Fibroblast of gingiva (primary cell): ENCODE data around the gene ABHD2.
A peak's percentile ranks its signal among the peaks of the same experiment; 100 is the strongest.

ENCODE experiments used
- DNase-seq: peaks from one replicate; pipeline ENCODE4 v3.0.0-alpha.2; 2011; ENCODE audit warnings: low read depth

Gene ABHD2

DNA sequence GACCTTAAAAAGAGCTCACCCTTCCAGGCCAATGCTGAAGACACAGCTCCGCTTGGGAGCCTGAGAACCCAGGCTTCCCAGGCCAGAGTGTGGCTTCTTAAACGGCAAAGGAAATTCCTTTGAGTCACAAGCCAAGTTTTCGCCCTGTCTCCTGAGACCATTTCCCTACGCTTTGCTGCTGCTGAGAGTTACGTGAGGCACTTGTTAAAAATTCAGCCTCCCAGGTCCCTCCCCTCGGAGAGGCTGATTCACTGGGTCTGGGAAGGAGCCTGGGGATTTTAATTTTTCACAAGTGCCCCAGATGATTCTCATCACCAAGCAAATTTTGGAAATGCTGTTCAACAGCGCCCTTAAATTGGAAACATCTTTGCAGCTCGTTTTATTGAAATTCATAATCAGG lies 107.6 kb downstream of the ABHD2 start:
- no peak for DNase-seq

- no peak for DNase-seq
Measured at GRCh38 chr15:89196241-89196640, 108.0 kb downstream of the ABHD2 start.

GRCh38 chr15:89196994-89197393 lies 108.7 kb downstream of the ABHD2 start:
- no peak for DNase-seq

DNA sequence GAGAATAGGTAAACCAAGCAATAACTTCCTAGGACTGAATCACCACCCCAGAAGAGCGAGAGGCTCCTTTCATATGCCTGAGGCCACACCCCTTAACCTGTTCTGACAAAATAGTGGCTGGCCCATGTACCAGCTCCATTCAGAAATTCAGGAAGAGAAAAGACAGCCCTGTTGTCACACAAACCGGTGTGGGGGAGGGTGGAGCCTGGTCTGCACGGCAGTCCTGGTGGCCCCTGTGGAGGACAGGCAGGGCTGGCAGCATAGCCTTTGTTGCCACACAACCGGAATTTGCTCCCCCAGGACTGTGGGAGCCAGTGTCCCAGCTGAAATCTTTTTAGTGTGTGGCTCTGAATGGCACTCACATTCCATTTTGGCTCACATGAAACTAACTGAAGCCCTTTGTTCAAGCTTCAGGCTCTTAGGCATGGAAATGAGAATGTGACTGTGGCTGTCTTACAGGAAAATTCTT lies 109.3 kb downstream of the ABHD2 start:
- DNase-seq = no peak

- no peak for DNase-seq
Measured at GRCh38 chr15:89198196-89198595, 109.9 kb downstream of the ABHD2 start.

DNA sequence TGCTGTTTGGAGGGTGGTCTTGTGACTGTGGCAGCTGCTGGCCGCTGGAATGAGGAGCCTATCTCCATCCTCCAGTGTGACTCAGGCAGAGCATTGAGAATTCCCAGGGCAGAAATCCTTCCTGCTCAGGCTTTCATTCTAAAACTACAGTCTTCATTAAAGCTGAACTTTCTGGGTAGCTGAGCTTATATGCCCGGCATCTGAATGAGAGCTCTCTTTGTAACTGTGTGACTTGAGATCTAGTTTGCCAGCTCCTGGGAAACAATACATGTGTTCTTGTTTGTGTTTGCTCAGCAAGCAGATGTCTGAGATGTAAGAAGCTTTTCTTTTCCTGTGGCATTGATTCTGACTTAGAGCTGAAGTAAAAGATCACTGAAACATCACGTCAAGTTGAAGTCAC lies 110.7 kb downstream of the ABHD2 start:
- DNase-seq = no peak

- no peak for DNase-seq
Measured at GRCh38 chr15:89199746-89200145, 111.5 kb downstream of the ABHD2 start.

- no peak for DNase-seq
Measured at GRCh38 chr15:89200182-89200581, 111.9 kb downstream of the ABHD2 start.

GRCh38 chr15:89201465-89202005 lies 113.3 kb downstream of the ABHD2 start:
- no peak for DNase-seq

- no peak for DNase-seq
Measured at GRCh38 chr15:89203705-89204273, 115.5 kb downstream of the ABHD2 start.

DNA sequence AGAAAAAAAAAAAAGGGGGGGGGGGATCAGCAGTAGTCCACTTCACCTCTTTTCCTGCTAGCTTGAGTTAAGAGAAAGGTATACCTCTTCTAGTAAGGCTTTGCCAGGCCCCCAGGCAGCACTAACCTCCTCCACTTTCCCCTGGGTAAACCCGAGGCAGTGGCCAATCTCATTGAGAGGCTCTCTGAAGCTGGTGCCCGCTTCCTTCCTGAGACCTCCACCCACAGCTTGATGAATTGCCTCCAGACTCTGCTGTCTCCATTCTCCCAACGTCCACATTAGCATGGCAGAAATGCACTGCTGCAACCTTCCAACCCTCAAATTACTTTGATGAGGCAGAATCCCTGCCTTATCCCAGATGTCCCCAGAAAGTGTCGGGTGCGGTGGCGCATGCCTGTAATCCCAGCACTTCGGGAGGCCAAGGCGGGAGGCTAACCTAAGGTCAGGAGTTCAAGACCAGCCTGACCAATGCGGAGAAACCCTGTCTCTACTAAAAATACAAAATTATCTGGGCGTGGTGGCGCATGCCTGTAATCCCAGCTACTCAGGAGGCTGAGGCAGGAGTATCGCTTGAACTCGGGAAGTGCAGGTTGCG lies 117.8 kb downstream of the ABHD2 start:
- no peak for DNase-seq

GRCh38 chr15:89206908-89207331 lies 118.7 kb downstream of the ABHD2 start:
- DNase-seq = peak; percentile 54

DNA sequence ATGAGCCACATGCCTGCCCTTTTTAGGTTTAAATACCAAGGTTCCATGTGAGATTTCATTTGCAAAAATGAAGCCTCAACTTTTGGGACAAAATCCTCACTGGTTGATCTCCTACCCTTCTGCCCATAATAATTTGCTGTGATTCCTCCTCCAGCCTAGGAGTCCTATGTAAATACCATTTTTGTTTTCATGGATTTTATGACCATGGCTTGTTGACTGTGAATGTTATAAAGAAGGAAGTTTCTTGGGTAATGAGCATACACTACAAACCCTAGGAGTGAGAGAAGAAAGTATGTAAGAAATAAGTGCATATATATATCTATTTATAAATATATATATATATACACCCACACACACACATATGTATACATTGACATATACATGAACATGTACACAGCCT lies 120.0 kb downstream of the ABHD2 start:
- DNase-seq = no peak

- no peak for DNase-seq
Measured at GRCh38 chr15:89209057-89209456, 120.8 kb downstream of the ABHD2 start.

- peak; percentile 14 for DNase-seq
Measured at GRCh38 chr15:89211678-89212170, 123.5 kb downstream of the ABHD2 start.

- no peak for DNase-seq
Measured at GRCh38 chr15:89215627-89216026, 127.4 kb downstream of the ABHD2 start.

GRCh38 chr15:89217031-89217430 lies 128.8 kb downstream of the ABHD2 start:
- no peak for DNase-seq

DNA sequence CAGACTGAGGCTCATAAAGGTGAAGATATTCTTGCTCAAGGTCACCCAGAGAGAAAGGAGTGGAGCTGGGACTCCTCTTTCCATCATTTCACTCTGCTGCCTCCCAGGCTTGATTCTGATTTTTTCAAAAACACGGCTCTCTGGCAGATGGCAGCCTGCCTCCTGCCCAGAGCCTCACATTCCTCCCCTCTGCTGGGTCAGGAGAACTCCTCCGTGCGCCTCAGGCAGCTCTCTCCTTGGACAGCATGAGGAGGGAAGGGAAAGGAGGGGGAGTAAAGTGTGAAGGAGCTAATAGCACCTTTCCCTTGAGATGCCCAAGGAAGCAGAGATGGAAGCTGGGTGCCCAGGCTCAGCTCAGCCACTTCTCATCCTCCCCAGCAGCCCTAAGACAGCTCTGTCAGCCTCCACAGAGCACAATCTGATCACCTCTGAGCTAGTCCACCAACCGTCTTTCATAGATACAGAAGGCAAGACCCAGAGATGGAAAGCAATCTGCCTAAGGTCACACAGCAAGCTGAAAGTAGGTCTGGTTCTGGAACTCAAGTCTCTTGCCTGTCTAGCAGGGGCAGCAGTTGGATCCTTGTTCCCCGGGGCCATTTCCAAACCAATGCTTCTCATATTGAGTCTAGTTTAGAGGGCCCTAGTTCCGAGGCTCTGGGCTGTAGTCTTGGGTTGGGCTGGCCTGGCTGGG lies 129.6 kb downstream of the ABHD2 start:
- DNase-seq = no peak

GRCh38 chr15:89218531-89218930 lies 130.3 kb downstream of the ABHD2 start:
- DNase-seq = no peak

DNA sequence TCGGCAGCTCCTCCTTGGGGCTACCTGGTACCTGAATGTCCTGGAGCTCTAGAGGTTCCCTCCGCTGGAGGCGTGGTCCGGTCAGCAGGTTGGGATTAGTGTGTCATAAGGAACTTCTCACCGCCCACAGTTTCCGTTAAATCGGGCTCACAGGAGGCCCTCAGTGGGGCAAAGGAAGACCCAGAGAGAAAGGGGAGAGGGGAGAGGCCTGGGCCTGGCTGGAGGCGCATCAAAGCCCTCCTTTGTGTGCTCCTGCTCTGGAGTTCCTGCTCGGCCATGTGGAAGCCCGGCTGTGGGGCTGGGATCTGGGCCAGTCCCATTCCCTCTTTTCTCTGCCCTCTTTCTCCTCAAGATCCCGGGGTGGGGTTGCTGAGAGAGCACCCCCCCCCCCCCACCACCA lies 133.3 kb downstream of the ABHD2 start, which contains the start of gene RLBP1:
TSS of gene RLBP1 (minus strand) at position 37 of the 400 bp plus-strand sequence. CDS start 2,604 bp downstream, outside the sequence.
- DNase-seq = no peak

- DNase-seq = no peak
Measured at GRCh38 chr15:89225588-89225987, 137.3 kb downstream of the ABHD2 start.

GRCh38 chr15:89226359-89227221 lies 138.3 kb downstream of the ABHD2 start:
- DNase-seq = no peak
